ENCODE measurements around the gene PRSS22. TPM values are rescaled to one million over a fixed set of nuclear protein-coding genes. Genes with fewer than 3 reads are reported as not detected.
A peak's percentile ranks its signal among the peaks of the same experiment; 100 is the strongest.

Gene PRSS22
- total RNA-seq, 3 donors from 2014 or later: 1.6 to 29.0 (median 1.9) TPM

- DNase-seq: peak; percentile 28 to 78 (median 65)
- Histone ChIP-seq H3K4me1 (ENCODE audit: low read depth) (no peaks in the 10 kb centered on the region), H3K4me3 (no peak overlapping the region), H3K9me3 (no peaks in the 10 kb centered on the region), H3K36me3 (ENCODE audit: low read depth) (no peaks in the 10 kb centered on the region)
- intact Hi-C loops (cut with DNase I, micrococcal nuclease): no loop called here
- peak; percentile 30 for TF ChIP-seq CTCF (IDR thresholded peaks at IDR 0.05)
- ATAC-seq: peak; percentile 49
Measured at GRCh38 chr16:2842340-2843000, 15.5 kb downstream of the PRSS22 start.

- H3K4me3 ChIP-seq: no peak overlapping the region
- H3K36me3 ChIP-seq (ENCODE audit: low read depth): no peaks in the 10 kb centered on the region
- no peaks in the 10 kb centered on the region for H3K9me3 ChIP-seq
- no peaks in the 10 kb centered on the region for H3K4me1 ChIP-seq (ENCODE audit: low read depth)
- intact Hi-C loops (cut with DNase I, micrococcal nuclease): no loop called here
- peak in 1 of 3 donors; percentile 27 for DNase-seq
- no peak for TF ChIP-seq CTCF (IDR thresholded peaks at IDR 0.05)
- no peak for ATAC-seq
Measured at GRCh38 chr16:2841606-2842339, 16.2 kb downstream of the PRSS22 start.

- no peaks in the 10 kb centered on the region for H3K9me3 ChIP-seq
- no peaks in the 10 kb centered on the region for H3K36me3 ChIP-seq (ENCODE audit: low read depth)
- no peak overlapping the region for H3K4me3 ChIP-seq
- DNase-seq (no peak), ATAC-seq (no peak)
- no peak for TF ChIP-seq CTCF (IDR thresholded peaks at IDR 0.05)
- H3K4me1 ChIP-seq (ENCODE audit: low read depth): no peaks in the 10 kb centered on the region
- intact Hi-C loops (cut with DNase I, micrococcal nuclease): no loop called here
Measured at GRCh38 chr16:2840914-2841313, 17.1 kb downstream of the PRSS22 start.

- intact Hi-C loops (cut with DNase I, micrococcal nuclease): no loop called here
- Histone ChIP-seq H3K4me3 (no peak overlapping the region), H3K36me3 (ENCODE audit: low read depth) (no peaks in the 10 kb centered on the region), H3K9me3 (no peaks in the 10 kb centered on the region), H3K4me1 (ENCODE audit: low read depth) (no peaks in the 10 kb centered on the region)
- no peak for TF ChIP-seq CTCF (IDR thresholded peaks at IDR 0.05)
- ATAC-seq (no peak), DNase-seq (no peak)
Measured at GRCh38 chr16:2839650-2840450, 18.1 kb downstream of the PRSS22 start.

- DNase-seq (peak in 2 of 3 donors; percentile 69 to 76), ATAC-seq (peak; percentile 74)
- intact Hi-C loops (cut with DNase I, micrococcal nuclease): no loop called here
Measured at GRCh38 chr16:2838928-2839327, 19.0 kb downstream of the PRSS22 start.

More at GRCh38 chr16:2838928-2839327, 19.0 kb downstream of the PRSS22 start:
- TF ChIP-seq CTCF (IDR thresholded peaks at IDR 0.05): peak; percentile 69
- H3K4me3 ChIP-seq: no peak overlapping the region
- H3K9me3 ChIP-seq: no peaks in the 10 kb centered on the region
- H3K36me3 ChIP-seq (ENCODE audit: low read depth): no peaks in the 10 kb centered on the region
- H3K4me1 ChIP-seq (ENCODE audit: low read depth): no peaks in the 10 kb centered on the region

Measured in mucosa of descending colon (tissue), 3 donors.